ENCODE results near the gene TGOLN2.
"Not testable (repeated sequence)": the region's sequence is repeated elsewhere in the genome, so short reads cannot be mapped to it uniquely, and the experiment has no call there.

The TGOLN2 gene

DNA sequence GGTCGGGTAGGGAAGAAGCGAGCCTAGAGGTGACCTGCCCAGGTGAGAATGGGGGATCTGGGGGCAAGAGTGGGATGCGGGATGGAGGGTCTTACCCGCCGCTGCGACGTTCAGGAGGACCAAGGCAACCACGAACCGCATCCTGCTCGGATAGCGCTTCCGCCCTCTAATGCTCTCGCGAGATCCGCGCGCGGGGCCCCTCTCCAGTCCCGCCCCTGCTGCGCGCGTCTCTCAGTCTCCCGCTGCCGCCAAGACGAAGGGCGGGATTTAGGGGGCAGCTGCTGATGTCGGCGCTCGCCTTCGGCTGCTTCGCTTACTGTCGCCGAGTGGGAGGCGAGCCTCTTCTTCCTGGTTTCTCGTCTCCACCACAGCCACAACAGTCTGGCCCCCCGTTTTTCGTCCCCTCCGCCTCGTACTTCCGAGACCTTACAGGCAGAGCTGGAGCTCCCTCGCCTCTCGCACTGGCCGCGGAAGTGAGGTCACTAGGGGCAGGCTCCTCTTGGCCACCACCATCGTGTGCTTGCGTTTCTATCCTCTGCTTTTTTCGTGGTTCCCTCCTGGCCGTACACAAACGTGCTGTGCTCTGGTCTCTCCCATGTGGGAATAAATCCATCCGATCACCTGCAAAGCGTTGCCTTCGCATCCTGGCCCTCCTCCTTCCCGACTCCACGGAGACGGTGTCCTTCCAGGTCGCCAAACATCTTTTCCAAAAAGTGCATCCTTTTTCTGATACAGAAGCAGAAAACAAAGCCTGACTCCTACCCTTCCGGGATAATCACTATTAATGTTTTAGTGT is at the start of gene TGOLN2:
TSS of gene TGOLN2 (minus strand) at position 168 of the 796 bp plus-strand sequence. CDS start at position 141, 27 bp downstream.
- peak; percentile 79 for DNase-seq (ENCODE audit: low read depth)

DNA sequence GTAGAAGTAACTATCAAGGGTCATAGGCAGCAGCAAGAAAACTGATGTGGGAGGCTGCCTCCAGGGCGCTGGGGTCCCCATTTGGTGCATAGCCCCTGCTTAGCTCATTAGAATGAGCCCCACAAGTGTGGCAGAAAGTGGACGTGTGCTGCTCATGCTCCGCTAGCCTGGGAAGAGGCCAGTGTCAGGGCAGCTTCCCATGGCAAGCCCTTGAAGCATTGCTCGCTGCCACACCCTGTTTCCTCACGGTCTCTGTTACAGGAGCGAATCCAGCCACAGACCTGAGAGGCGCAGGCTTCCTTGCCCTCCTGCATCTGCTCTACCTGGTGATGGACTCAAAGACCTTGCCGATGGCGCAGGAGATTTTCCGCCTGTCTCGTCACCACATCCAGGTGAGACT is 49.3 kb upstream of the TGOLN2 start:
- no peak for DNase-seq (ENCODE audit: low read depth)

GRCh38 chr2:85376291-85377065 is 48.7 kb upstream of the TGOLN2 start:
- DNase-seq (ENCODE audit: low read depth): no peak

- no peak for DNase-seq (ENCODE audit: low read depth)
Measured at GRCh38 chr2:85371045-85371444, 43.3 kb upstream of the TGOLN2 start.

- DNase-seq (ENCODE audit: low read depth): no peak
Measured at GRCh38 chr2:85369500-85369899, 41.7 kb upstream of the TGOLN2 start.

- DNase-seq (ENCODE audit: low read depth): no peak
Measured at GRCh38 chr2:85368921-85369320, 41.1 kb upstream of the TGOLN2 start.

DNA sequence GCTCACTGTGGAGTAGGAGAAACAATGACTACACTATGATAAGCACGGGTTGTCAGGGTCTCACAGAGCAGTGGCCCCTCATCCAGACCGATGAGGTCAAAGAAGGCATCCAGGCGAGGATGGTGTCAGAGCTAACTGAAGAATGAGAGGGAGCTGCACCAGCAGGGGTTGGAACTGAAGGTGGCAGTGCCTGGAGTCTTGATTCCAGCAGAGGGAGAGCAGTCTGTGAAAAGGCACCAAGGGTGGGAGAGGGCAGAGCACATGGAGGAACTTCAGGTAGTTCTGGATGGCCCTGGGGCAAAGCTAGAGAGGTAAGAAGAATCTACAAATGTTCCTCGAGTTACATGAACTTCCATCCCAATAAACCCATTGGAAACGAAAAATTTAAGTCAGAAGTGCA is 39.4 kb upstream of the TGOLN2 start:
- DNase-seq (ENCODE audit: low read depth): no peak

GRCh38 chr2:85362653-85363387 is 35.0 kb upstream of the TGOLN2 start:
- not testable (repeated sequence) for DNase-seq (ENCODE audit: low read depth)

GRCh38 chr2:85357736-85358135 is 29.9 kb upstream of the TGOLN2 start:
- no peak for DNase-seq (ENCODE audit: low read depth)

GRCh38 chr2:85356186-85356585 is 28.4 kb upstream of the TGOLN2 start:
- DNase-seq (ENCODE audit: low read depth): no peak

DNA sequence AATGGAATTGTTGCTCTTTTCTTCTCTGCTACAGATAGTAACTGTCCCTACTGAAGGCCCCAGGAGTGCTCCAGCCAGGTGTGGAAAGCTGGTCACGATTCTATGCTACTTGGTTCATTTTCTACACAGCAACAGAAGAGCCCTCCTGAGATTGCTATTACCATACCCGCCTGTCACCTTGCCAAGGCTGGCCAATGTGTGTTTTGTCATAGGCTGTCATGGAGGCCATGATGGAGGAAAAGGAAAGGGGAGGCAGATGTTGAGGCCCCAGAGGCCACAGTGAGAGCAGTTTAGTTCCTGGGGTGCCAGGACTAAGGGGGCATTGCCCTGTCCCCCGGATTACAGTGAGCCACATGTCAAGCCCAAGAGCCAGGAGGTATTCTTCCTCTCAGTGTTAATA is 27.7 kb upstream of the TGOLN2 start:
- no peak for DNase-seq (ENCODE audit: low read depth)

DNA sequence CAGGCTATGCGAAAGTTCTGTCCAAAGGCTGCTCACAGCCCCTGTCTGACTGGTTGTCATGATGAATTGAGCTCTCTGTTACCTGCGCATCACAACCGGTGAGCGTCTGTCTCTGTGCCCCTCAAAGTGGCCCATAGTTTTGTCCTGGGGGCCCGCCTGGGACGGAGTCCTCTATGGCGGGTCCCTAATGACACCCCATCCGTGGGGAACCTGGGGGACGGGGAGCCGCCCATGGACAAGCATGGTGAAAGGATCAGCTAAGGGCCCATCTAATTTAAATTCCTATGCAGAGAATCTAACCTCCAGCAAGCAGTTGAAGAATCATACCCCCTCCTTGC is 27.3 kb upstream of the TGOLN2 start:
- DNase-seq (ENCODE audit: low read depth): no peak

DNA sequence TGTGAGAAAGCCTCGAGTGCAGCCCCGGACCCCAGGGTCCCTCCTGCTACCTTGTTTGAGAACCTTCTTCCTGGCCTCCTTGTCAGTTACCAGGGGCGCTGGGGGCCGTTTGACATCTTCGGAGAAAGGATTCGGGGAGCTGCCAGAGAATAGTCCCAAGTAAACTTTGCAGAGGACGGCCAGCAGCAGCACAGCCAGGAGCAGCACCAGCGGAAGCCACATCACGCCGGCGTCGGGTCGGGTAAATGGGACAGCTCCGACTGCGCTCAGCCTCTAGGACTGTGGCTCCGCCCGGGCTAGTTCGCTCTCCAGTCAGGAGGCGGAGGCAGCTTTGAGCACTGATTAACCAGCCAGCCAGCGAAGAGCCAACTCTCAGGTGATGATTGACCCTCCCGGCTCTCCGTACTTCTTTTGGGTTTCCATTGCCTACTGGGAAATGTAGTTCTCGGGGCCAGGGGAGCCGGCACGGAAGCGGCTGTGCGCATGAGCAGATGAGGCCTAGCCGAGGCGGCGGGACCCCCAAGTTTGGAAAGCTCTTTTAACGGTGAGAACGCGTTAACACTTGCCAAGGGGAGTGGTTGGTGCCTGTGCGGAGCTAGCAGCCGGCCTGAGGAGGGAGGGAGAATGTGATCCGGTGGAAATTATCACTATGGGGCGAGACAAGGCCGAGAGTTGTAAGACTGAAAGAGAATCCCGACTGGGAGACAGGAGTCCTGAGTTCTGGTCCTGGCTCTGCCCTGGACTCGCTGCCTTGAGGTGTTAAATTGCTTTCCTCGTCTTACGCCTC is 26.7 kb upstream of the TGOLN2 start, which contains the start of the genes ELMOD3 and RETSAT:
TSS of gene ELMOD3 (plus strand) at position 484 of the 787 bp plus-strand sequence. CDS start 2,430 bp downstream, outside the sequence.
TSS of gene RETSAT (minus strand) at position 243 of the 787 bp plus-strand sequence. CDS start at position 222, 21 bp downstream.
- DNase-seq (ENCODE audit: low read depth): peak; percentile 98

- DNase-seq (ENCODE audit: low read depth): no peak
Measured at GRCh38 chr2:85353876-85354285, 26.1 kb upstream of the TGOLN2 start.

- DNase-seq (ENCODE audit: low read depth): no peak
Measured at GRCh38 chr2:85347599-85347998, 19.8 kb upstream of the TGOLN2 start.

GRCh38 chr2:85344356-85344954 is 16.7 kb upstream of the TGOLN2 start:
- no peak for DNase-seq (ENCODE audit: low read depth)

- not testable (repeated sequence) for DNase-seq (ENCODE audit: low read depth)
Measured at GRCh38 chr2:85343207-85343895, 15.6 kb upstream of the TGOLN2 start.

- no peak for DNase-seq (ENCODE audit: low read depth)
Measured at GRCh38 chr2:85342156-85342555, 14.4 kb upstream of the TGOLN2 start.

DNA sequence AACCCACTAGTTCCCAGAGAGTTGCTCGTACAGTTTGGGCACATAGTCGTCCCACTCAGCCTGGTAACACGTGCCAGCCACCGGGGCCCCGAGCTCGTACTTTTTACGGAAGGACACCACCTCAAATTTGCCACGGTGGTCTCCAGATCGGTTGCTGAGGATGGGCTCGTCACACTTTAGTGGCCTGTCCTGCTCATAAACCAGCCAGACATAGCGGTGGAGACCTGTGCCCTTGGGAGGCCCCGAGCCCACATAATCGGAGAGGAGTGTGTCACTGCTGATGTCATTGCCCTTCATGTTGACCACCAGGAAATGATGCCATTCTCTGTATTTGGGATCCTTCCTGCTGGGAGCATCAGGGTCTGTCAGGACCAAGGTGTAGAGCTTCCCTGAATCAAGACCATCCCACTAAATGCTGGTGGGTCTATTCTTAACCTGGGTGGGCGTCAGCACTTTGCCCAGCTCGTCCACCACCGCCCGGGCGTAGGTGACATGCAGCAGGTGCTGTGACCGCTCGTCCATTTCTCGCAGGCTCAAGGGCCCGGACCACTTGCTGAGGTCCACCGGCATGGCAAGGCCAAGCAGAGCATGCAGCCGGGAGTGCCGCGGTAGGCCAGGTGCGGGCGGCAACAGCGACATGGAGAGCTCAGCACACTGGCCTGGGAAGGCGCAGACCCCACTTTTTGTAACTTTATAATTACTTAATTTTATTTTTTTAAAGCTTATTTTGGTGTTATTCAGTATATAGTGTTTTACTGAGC is 13.7 kb upstream of the TGOLN2 start:
- no peak for DNase-seq (ENCODE audit: low read depth)

Data from fibroblast of the conjunctiva (primary cell).